Right cardiac atrium (tissue), 5 donors: Measurements from ENCODE around the gene DDX21. TPM values are rescaled to one million over a fixed set of nuclear protein-coding genes. Genes with fewer than 3 reads are reported as not detected.
"Not testable (repeated sequence)": the region's sequence is repeated elsewhere in the genome, so short reads cannot be mapped to it uniquely, and the experiment has no call there.

Source experiments
- ATAC-seq, 2 donors: fragments of 200-7000 bp; cut with Tn5 transposase; one replicate each; pipeline versions ENCODE4 v1.8.0 to v1.9.1; 2020; ENCODE audit warnings: moderate library complexity in 2 of 2, mild to moderate bottlenecking in 1 of 2
- DNase-seq, 3 donors: peaks; one replicate each; pipeline ENCODE4 v3.0.0-alpha.2; 2020
- H3K27ac ChIP-seq: one replicate; pipeline ENCODE4 v1.5.1; 2013; ENCODE audit warnings: mild to moderate bottlenecking, low read length, control low read depth, moderate library complexity
- H3K27me3 ChIP-seq: one replicate; pipeline ENCODE4 v1.6.1; 2013; ENCODE audit not compliant: control insufficient read depth, insufficient read depth
- H3K4me1 ChIP-seq: one replicate; pipeline ENCODE4 v1.6.1; 2013; ENCODE audit warnings: low read length; ENCODE audit not compliant: control insufficient read depth, insufficient read depth
- H3K4me3 ChIP-seq: one replicate; pipeline ENCODE4 v1.5.1; 2013; ENCODE audit warnings: low read length, control low read depth
- H3K9me3 ChIP-seq: one replicate; pipeline ENCODE4 v1.6.1; 2013; ENCODE audit warnings: low read length; ENCODE audit not compliant: control insufficient read depth
- WGBS: extraction: QIAGEN DNeasy Blood & Tissue Kit; methylation state at CpG from one replicate; pipeline ENCODE4 v1.1.7; 2013; 5-methylcytosine and 5-hydroxymethylcytosine counted together
- intact Hi-C, 4 donors: fragments of 100-400 bp; cut with DNase I; formaldehyde crosslinking; loops; one replicate each; pipeline versions ENCODE4 v1.11.0 to v1.14.0; 2022 to 2023
- polyA plus RNA-seq: library from polyadenylated mRNA; stranded (reverse); fragments of 200-250 nt; gene quantifications from one replicate; pipeline ENCODE4 v1.2.3, GENCODE V29; 2013
- total RNA-seq, 4 donors: library from RNA; stranded (reverse); fragmentation: NEBNext Ultra II Directional; extraction: Animal tissue kit (Norgen Biotek cat#: 25700); gene quantifications; one replicate each; pipeline ENCODE4 v1.2.1, GENCODE V29; 2021
- donor health status: healthy with polysubstance abuse.
- donor health status: DM: no; HTN: yes; CAD: no.
- donor health status: DM: no; HTN: no; CAD: no.
- donor health status: DM: no; HTN: yes; CAD: no; lungs with severe emphysema.
- donor health status: DM: yes; HTN: yes; CAD: no.

Gene DDX21
- total and polyA plus RNA-seq, 5 donors = 9.4 to 44.0 (median 20.1) TPM

DNA sequence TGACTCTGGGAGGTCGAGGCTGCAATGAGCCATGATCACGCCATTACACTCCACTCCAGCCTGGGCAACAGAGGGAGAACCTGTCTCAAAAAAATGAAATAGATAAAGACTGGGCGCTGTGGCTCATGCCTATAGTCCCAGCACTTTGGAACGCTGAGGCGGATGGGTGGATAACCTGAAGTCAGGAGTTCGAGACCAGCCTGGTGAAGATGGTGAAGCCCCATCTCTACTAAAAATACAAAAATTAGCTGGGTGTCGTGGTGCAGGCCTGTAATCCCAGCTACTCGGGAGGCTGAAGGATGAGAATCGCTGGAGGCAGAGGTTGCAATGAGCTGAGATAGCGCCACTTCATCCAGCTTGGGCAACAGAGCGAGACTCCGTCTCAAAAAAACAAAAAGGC, 1.1 kb upstream of the DDX21 start:
- Histone ChIP-seq H3K4me1 (no peaks in the 10 kb centered on the region), H3K4me3 (no peak overlapping the region), H3K27ac (no peak overlapping the region), H3K9me3 (no peaks in the 10 kb centered on the region), H3K27me3 (no peaks in the 10 kb centered on the region)
- 91% methylated on average over 12 of the region's 12 CpGs for WGBS
- ATAC-seq (no peak), DNase-seq (no peak)
- intact Hi-C loops = no loop called here

DNA sequence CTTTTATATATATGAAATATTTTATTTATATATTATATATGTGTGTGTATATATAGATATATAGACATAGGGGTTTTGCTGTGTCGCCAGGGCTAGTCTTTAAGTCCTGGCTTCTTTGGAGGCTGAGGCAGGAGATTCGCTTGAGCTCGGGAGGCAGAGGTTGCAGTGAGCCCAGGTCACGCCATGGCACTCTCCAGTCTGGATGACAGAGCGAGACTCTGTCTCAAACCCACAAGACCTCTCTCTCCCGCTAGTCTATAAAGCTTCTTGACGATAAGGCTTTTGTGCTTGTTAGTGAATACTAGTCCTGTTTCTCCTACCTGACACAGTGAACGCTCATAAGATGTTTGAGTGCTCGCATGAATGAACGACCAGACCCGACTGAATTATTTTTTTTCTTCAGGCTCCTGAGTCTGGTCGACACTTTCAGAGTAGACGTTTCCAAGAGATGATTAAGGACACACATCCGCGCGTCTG, 577 bp upstream of the DDX21 start:
- H3K9me3 ChIP-seq = no peaks in the 10 kb centered on the region
- no peaks in the 10 kb centered on the region for H3K27me3 ChIP-seq
- peak overlapping the region; percentile 69 for H3K4me3 ChIP-seq
- H3K27ac ChIP-seq = peak overlapping the region; percentile 57
- intact Hi-C loops = no loop called here
- ATAC-seq (no peak), DNase-seq (no peak)
- H3K4me1 ChIP-seq = no peaks in the 10 kb centered on the region
- WGBS = 4% methylated on average over 16 of the region's 16 CpGs

DNA sequence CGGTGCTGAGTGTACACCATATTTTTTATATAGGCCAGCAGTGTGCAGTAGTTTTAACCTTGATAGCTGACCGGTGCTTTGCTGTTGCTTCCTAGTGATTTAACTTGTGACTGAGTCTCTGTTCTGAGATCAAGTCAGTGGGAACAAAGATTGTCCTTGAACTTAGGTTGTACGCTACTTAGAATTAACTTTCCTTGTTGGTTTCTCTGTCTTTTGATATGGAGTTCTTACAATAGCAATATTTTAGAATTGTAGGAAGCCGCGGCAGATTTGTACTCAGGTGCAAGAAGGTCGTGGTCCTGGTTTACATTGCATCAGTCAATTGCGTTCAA, 1.3 kb downstream of the DDX21 start:
- Histone ChIP-seq H3K27ac (peak overlapping the region; percentile 19), H3K9me3 (no peaks in the 10 kb centered on the region), H3K4me1 (no peaks in the 10 kb centered on the region), H3K4me3 (peak overlapping the region; percentile 69), H3K27me3 (no peaks in the 10 kb centered on the region)
- no peak for ATAC-seq
- intact Hi-C loops = no loop called here
- WGBS = 54% methylated on average over 7 of the region's 7 CpGs
- DNase-seq = no peak

DNA sequence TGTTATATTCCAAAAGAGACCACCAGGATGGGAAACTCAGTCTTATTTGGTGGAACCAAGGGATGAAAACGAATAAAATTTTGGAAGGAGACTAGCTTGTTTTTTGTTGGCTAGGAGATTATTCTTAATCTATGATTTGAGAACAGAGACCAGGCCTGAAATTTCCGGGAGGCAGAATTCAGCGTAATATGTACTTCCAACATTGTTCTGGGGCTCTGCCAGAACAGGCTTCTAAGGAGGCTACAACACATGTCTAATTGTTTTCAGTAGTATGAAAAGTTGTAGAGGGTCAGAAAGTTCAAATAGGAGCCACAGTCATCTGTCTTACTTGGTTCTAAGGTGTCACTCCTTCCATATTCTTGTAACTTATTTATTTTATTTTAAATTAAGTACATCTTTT, 1.7 kb downstream of the DDX21 start:
- no peak for DNase-seq
- H3K27ac ChIP-seq = no peak overlapping the region

DNA sequence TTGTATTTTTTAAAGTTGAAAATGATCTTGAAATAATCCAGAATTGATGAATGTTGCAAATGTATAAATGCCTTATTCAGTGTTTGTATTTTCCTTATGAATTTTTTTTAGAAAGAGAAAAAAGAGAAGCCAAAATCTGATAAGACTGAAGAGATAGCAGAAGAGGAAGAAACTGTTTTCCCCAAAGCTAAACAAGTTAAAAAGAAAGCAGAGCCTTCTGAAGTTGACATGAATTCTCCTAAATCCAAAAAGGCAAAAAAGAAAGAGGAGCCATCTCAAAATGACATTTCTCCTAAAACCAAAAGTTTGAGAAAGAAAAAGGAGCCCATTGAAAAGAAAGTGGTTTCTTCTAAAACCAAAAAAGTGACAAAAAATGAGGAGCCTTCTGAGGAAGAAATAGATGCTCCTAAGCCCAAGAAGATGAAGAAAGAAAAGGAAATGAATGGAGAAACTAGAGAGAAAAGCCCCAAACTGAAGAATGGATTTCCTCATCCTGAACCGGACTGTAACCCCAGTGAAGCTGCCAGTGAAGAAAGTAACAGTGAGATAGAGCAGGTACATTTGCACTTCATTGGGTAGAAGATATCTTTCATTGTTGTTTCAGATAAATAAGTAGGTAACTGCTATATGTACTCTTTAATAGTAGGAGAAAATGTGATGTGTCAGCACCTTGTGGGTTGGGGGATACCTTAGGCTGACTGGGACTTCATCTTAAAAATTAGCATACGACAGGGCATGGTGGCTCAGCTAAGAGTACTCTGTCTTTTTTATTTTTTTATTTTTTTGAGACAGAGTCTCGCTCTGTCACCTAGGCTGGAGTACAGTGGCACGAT, 3.9 kb downstream of the DDX21 start:
- no peak overlapping the region for H3K27ac ChIP-seq
- H3K4me3 ChIP-seq = no peak overlapping the region
- no peaks in the 10 kb centered on the region for H3K4me1 ChIP-seq
- H3K9me3 ChIP-seq = no peaks in the 10 kb centered on the region
- ATAC-seq (no peak), DNase-seq (no peak)
- intact Hi-C loops = no loop called here
- no peaks in the 10 kb centered on the region for H3K27me3 ChIP-seq
- 93% methylated on average over 4 of the region's 4 CpGs for WGBS

More for the DNA sequence above, 1.7 kb downstream of the DDX21 start:
- intact Hi-C loops = no loop called here
- H3K4me3 ChIP-seq = peak overlapping the region; percentile 69
- no peaks in the 10 kb centered on the region for H3K4me1 ChIP-seq
- 56% methylated on average over 3 of the region's 3 CpGs for WGBS
- H3K9me3 ChIP-seq = no peaks in the 10 kb centered on the region
- H3K27me3 ChIP-seq = no peaks in the 10 kb centered on the region
- no peak for ATAC-seq

DNA sequence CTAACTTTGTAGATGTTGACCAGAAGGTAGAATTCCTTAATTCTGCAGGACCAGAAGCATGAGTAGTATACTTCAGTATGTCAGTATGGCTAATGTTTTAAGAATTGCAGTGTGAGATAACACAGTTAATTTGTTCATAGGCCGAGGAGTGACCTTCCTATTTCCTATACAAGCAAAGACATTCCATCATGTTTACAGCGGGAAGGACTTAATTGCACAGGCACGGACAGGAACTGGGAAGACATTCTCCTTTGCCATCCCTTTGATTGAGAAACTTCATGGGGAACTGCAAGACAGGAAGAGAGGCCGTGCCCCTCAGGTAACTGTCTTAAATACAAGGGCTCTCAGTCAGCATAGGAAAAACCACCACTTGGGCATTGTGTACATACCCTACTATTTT, 7.2 kb downstream of the DDX21 start:
- H3K27ac ChIP-seq = no peak overlapping the region
- ATAC-seq = no peak
- DNase-seq = no peak
- WGBS = 88% methylated on average over 4 of the region's 4 CpGs
- intact Hi-C loops = no loop called here
- H3K4me1 ChIP-seq = no peaks in the 10 kb centered on the region
- no peaks in the 10 kb centered on the region for H3K27me3 ChIP-seq
- H3K4me3 ChIP-seq = no peak overlapping the region
- no peaks in the 10 kb centered on the region for H3K9me3 ChIP-seq

DNA sequence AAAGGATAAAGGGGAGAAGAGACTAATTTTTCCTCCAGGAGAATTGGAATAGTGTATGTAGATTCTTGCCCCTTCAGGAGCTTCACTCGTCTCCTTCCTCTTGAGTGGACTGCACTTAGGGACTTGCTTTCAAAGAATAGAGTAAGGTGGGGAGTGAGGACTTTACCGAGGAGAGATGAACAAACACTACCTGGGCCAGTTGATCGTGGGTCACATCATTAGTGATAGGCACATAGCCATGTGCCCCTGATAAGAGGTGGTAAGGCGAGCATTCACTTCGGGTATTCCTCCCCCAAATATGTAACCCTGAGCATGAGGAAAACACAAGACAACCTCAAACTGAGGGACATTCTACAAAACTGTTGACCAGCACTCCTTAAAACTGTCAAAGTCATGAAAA, 18.0 kb downstream of the DDX21 start:
- H3K27me3 ChIP-seq = no peaks in the 10 kb centered on the region
- 76% methylated on average over 5 of the region's 5 CpGs for WGBS
- no peak overlapping the region for H3K27ac ChIP-seq
- DNase-seq = no peak
- intact Hi-C loops = no loop called here
- H3K4me3 ChIP-seq = no peak overlapping the region
- ATAC-seq = no peak
- no peaks in the 10 kb centered on the region for H3K4me1 ChIP-seq
- H3K9me3 ChIP-seq = no peaks in the 10 kb centered on the region

DNA sequence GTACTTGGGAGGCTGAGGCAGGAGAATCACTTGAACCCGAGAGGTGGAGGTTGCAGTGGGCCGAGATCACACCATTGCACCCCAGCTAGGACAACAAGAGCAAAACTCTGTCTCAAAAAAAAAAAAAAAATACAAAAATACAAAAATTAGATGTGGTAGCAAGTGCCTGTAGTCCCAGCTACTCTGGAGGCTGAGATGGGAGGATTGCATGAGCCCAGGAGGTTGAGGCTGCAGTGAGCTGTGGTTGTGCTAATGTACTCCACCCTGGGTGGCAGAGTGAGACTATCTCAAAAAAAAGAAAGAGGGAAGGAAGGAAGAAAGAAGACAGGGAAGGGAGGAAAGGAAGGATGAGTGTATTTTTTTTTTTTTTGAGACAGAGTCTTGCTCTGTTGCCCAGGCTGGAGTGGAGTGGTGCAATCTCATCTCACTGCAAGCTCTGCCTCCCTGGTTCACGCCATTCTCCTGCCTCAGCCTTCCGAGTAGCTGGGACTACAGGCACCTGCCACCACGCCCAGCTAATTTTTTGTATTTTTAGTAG, 20.0 kb downstream of the DDX21 start:
- H3K4me3 ChIP-seq, DNase-seq, H3K4me1 ChIP-seq, H3K9me3 ChIP-seq, intact Hi-C loops, ATAC-seq, H3K27me3 ChIP-seq, H3K27ac ChIP-seq: not testable (repeated sequence)
- WGBS = 97% methylated on average over 5 of the region's 5 CpGs

DNA sequence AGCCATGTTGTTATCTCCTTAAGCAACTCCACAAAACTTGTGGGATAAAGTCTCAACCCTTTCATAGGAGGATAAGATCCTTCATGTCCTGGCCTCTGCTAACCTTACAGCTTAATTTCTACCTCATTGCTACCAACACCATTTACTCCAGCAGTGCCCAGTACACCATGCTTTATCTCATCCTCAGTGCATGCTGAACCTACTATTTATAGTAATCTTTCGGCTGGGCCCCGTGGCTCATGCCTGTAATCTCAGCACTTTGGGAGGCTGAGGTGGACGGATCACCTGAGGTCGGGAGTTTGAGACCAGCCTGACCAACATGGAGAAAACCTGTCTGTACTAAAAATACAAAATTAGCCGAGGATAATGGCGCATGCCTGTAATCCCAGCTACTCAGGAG, 23.8 kb downstream of the DDX21 start:
- intact Hi-C loops, H3K27me3 ChIP-seq, H3K27ac ChIP-seq, H3K9me3 ChIP-seq, H3K4me1 ChIP-seq, ATAC-seq, DNase-seq, H3K4me3 ChIP-seq: not testable (repeated sequence)
- 73% methylated on average over 6 of the region's 6 CpGs for WGBS

DNA sequence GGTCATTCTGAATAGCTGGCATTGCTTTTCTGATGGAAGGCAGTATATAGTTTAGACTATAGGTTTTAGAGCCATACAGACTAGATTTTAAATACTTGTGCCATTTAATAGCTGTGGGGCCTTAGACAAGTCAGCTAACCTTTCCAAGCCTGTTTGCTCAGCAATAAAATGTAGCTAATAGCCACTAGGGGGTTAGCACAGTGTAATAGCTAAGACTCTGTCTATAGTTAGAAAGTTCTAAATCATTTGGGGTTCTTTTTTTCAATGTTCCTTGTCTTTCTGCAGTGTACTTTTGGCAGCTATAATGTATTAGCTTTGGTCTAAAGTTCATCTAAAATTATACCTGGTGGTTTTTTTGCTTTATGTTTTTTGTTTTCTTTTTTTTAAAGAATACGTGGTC, 25.1 kb downstream of the DDX21 start:
- Histone ChIP-seq H3K9me3 (no peaks in the 10 kb centered on the region), H3K4me3 (no peak overlapping the region), H3K27ac (no peak overlapping the region), H3K27me3 (no peaks in the 10 kb centered on the region), H3K4me1 (no peaks in the 10 kb centered on the region)
- 97% methylated on average over 1 of the region's 1 CpG for WGBS
- no peak for ATAC-seq
- DNase-seq = no peak
- intact Hi-C loops = no loop called here

DNA sequence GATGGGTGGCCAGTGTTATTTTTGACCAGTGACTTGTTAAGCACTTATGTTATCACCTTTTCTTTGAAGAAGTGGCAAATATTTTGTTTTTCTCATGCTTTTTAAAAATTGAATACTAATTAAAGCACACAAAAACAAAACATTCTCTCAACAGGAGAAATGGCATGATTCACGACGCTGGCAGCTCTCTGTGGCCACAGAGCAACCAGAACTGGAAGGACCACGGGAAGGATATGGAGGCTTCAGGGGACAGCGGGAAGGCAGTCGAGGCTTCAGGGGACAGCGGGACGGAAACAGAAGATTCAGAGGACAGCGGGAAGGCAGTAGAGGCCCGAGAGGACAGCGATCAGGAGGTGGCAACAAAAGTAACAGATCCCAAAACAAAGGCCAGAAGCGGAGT, 26.4 kb downstream of the DDX21 start:
- intact Hi-C loops = no loop called here
- Histone ChIP-seq H3K4me1 (no peaks in the 10 kb centered on the region), H3K27me3 (no peaks in the 10 kb centered on the region), H3K9me3 (no peaks in the 10 kb centered on the region), H3K27ac (no peak overlapping the region), H3K4me3 (no peak overlapping the region)
- DNase-seq (no peak), ATAC-seq (no peak)
- WGBS = 93% methylated on average over 11 of the region's 11 CpGs
